Muscle of leg (tissue), 11 donors: ENCODE measurements around the gene SUFU. TPM values are rescaled to one million over a fixed set of nuclear protein-coding genes. Genes with fewer than 3 reads are reported as not detected.
A peak's percentile ranks its signal among the peaks of the same experiment; 100 is the strongest.

Experiments
- DNase-seq: peaks from one replicate; pipeline ENCODE4 v3.0.0; 2013
- H3K27ac ChIP-seq: one replicate; pipeline ENCODE4 v1.5.1; 2013; ENCODE audit warnings: mild to moderate bottlenecking, low read length, control low read depth
- H3K27me3 ChIP-seq: one replicate; pipeline ENCODE4 v1.6.1; 2013; ENCODE audit warnings: low read length; ENCODE audit not compliant: control insufficient read depth, insufficient read depth
- H3K36me3 ChIP-seq: one replicate; pipeline ENCODE4 v1.6.1; 2013; ENCODE audit warnings: low read length; ENCODE audit not compliant: control insufficient read depth, insufficient read depth
- H3K4me1 ChIP-seq: one replicate; pipeline ENCODE4 v1.6.1; 2013; ENCODE audit warnings: low read length; ENCODE audit not compliant: control insufficient read depth, insufficient read depth
- H3K4me3 ChIP-seq: one replicate; pipeline ENCODE4 v1.5.1; 2013; ENCODE audit warnings: low read length, control low read depth
- H3K9me3 ChIP-seq: replicated peaks from 2 replicates; pipeline ENCODE4 v1.6.1; 2013; ENCODE audit warnings: low read depth, low read length; ENCODE audit not compliant: control insufficient read depth
- WGBS: methylation state at CpG from one replicate; pipeline ENCODE4 v1.1.5; 2013; ENCODE audit warnings: missing lambda C conversion rate; ENCODE audit not compliant: insufficient coverage; 5-methylcytosine and 5-hydroxymethylcytosine counted together
- polyA plus RNA-seq, 8 donors: library from polyadenylated mRNA; unstranded; fragments of 120-200 nt; gene quantifications; one replicate each; pipeline versions ENCODE4 v1.2.1 to v1.2.3, GENCODE V29; 2013; ENCODE audit warnings: inconsistent platforms in 1 of 8, low replicate concordance in 1 of 8; ENCODE audit not compliant: insufficient read length in 8 of 8, insufficient read depth in 1 of 8
- total RNA-seq: library from RNA; stranded (reverse); fragments of 120-200 nt; gene quantifications from one replicate; pipeline ENCODE4 v1.2.4, GENCODE V29; 2013

Gene SUFU
- total and polyA plus RNA-seq, 9 donors = 5.1 to 21.5 (median 17.2) TPM

- whole genome bisulfite sequencing = 60% methylated on average over 1 of the region's 10 CpGs
- Histone ChIP-seq H3K9me3 (no peaks in the 10 kb centered on the region), H3K4me3 (no peak overlapping the region), H3K4me1 (peaks cover 57% of the 10 kb centered on the region), H3K27me3 (no peaks in the 10 kb centered on the region), H3K36me3 (no peaks in the 10 kb centered on the region), H3K27ac (peak overlapping the region; percentile 91)
- peak; percentile 81 for DNase-seq
Measured at GRCh38 chr10:102668326-102669107, 164.7 kb downstream of the SUFU start.

- peaks cover 67% of the 10 kb centered on the region for H3K4me1 ChIP-seq
- WGBS = 74% methylated on average over 5 of the region's 7 CpGs
Measured at GRCh38 chr10:102669206-102670064, 165.7 kb downstream of the SUFU start.

GRCh38 chr10:102670065-102670670 lies 166.4 kb downstream of the SUFU start:
- Histone ChIP-seq H3K9me3 (no peaks in the 10 kb centered on the region), H3K36me3 (no peaks in the 10 kb centered on the region), H3K4me1 (peaks cover 74% of the 10 kb centered on the region), H3K27me3 (no peaks in the 10 kb centered on the region), H3K27ac (peak overlapping the region; percentile 91), H3K4me3 (no peak overlapping the region)
- 77% methylated on average over 7 of the region's 9 CpGs for WGBS
- no peak for DNase-seq

More at GRCh38 chr10:102669206-102670064, 165.7 kb downstream of the SUFU start:
- H3K4me3 ChIP-seq = no peak overlapping the region
- peak overlapping the region; percentile 91 for H3K27ac ChIP-seq
- no peaks in the 10 kb centered on the region for H3K27me3 ChIP-seq
- peak; percentile 71 for DNase-seq
- no peaks in the 10 kb centered on the region for H3K36me3 ChIP-seq
- H3K9me3 ChIP-seq = no peaks in the 10 kb centered on the region

GRCh38 chr10:102670871-102671434 lies 167.2 kb downstream of the SUFU start:
- Histone ChIP-seq H3K27ac (no peak overlapping the region), H3K36me3 (no peaks in the 10 kb centered on the region), H3K9me3 (no peaks in the 10 kb centered on the region), H3K4me1 (peaks cover 78% of the 10 kb centered on the region), H3K27me3 (no peaks in the 10 kb centered on the region), H3K4me3 (no peak overlapping the region)
- DNase-seq = no peak
- 74% methylated on average over 3 of the region's 6 CpGs for WGBS

- no peaks in the 10 kb centered on the region for H3K9me3 ChIP-seq
- H3K4me1 ChIP-seq = peaks cover 86% of the 10 kb centered on the region
- no peak overlapping the region for H3K4me3 ChIP-seq
- H3K27ac ChIP-seq = peak overlapping the region; percentile 78
- 86% methylated on average over 5 of the region's 13 CpGs for WGBS
- H3K36me3 ChIP-seq = no peaks in the 10 kb centered on the region
- no peaks in the 10 kb centered on the region for H3K27me3 ChIP-seq
- DNase-seq = no peak
Measured at GRCh38 chr10:102673236-102673818, 169.6 kb downstream of the SUFU start.

GRCh38 chr10:102673819-102674511 lies 170.2 kb downstream of the SUFU start:
- H3K9me3 ChIP-seq = no peaks in the 10 kb centered on the region
- DNase-seq = peak; percentile 83
- H3K4me1 ChIP-seq = peaks cover 86% of the 10 kb centered on the region
- no peaks in the 10 kb centered on the region for H3K36me3 ChIP-seq
- H3K27me3 ChIP-seq = no peaks in the 10 kb centered on the region
- 18% methylated on average over 5 of the region's 19 CpGs for WGBS
- H3K4me3 ChIP-seq = peak overlapping the region; percentile 9
- peak overlapping the region; percentile 78 for H3K27ac ChIP-seq

GRCh38 chr10:102674566-102674965 lies 170.8 kb downstream of the SUFU start:
- Histone ChIP-seq H3K36me3 (no peaks in the 10 kb centered on the region), H3K27me3 (no peaks in the 10 kb centered on the region)
- 38% methylated on average over 1 of the region's 2 CpGs for WGBS

GRCh38 chr10:102675011-102675665 lies 171.4 kb downstream of the SUFU start:
- H3K27me3 ChIP-seq = no peaks in the 10 kb centered on the region
- peak overlapping the region; percentile 78 for H3K27ac ChIP-seq
- no peaks in the 10 kb centered on the region for H3K36me3 ChIP-seq
- WGBS = 27% methylated on average over 8 of the region's 8 CpGs
- no peak overlapping the region for H3K4me3 ChIP-seq
- no peak for DNase-seq
- no peaks in the 10 kb centered on the region for H3K9me3 ChIP-seq
- peaks cover 82% of the 10 kb centered on the region for H3K4me1 ChIP-seq

More at GRCh38 chr10:102674566-102674965, 170.8 kb downstream of the SUFU start:
- Histone ChIP-seq H3K4me3 (no peak overlapping the region), H3K4me1 (peaks cover 86% of the 10 kb centered on the region), H3K27ac (peak overlapping the region; percentile 78), H3K9me3 (no peaks in the 10 kb centered on the region)
- peak; percentile 35 for DNase-seq
